Trophoblast cell (in vitro differentiated cells and primary cell): ENCODE measurements around the gene SUN2.

Source experiments
- DNase-seq, 2 donors: peaks; one replicate each; pipeline ENCODE4 v3.0.0-alpha.2; 2016
- H2AFZ ChIP-seq: 2 replicates; pipeline ENCODE4 v1.6.1; 2013; ENCODE audit warnings: low read length, moderate library complexity, mild to moderate bottlenecking; ENCODE audit not compliant: insufficient read depth, poor library complexity
- H2AK5ac ChIP-seq: 2 replicates; pipeline ENCODE4 v1.6.1; 2013; ENCODE audit warnings: mild to moderate bottlenecking, low read length
- H2BK120ac ChIP-seq: 2 replicates; pipeline ENCODE4 v1.6.1; 2013; ENCODE audit warnings: low read length, mild to moderate bottlenecking, moderate library complexity; ENCODE audit not compliant: insufficient read depth, poor library complexity
- H2BK12ac ChIP-seq: 2 replicates; pipeline ENCODE4 v1.6.1; 2013; ENCODE audit warnings: mild to moderate bottlenecking, low read length, moderate library complexity
- H2BK5ac ChIP-seq: 2 replicates; pipeline ENCODE4 v1.6.1; 2013; ENCODE audit warnings: low read length, low read depth, moderate library complexity, mild to moderate bottlenecking; ENCODE audit not compliant: poor library complexity
- H3K14ac ChIP-seq: 2 replicates; pipeline ENCODE4 v1.6.1; 2013; ENCODE audit warnings: mild to moderate bottlenecking, low read length
- H3K18ac ChIP-seq: 2 replicates; pipeline ENCODE4 v1.6.1; 2013; ENCODE audit warnings: mild to moderate bottlenecking, low read length
- H3K23ac ChIP-seq: 2 replicates; pipeline ENCODE4 v1.6.1; 2013; ENCODE audit warnings: low read length
- H3K27ac ChIP-seq: 2 replicates; pipeline ENCODE4 v1.5.1; 2013; ENCODE audit warnings: low read depth, mild to moderate bottlenecking, inconsistent platforms, low read length, moderate library complexity
- H3K27me3 ChIP-seq: 2 replicates; pipeline ENCODE4 v1.6.1; 2013; ENCODE audit warnings: inconsistent platforms, mild to moderate bottlenecking, low read length, moderate library complexity; ENCODE audit not compliant: insufficient read depth
- H3K36me3 ChIP-seq, 2 experiments: 1 replicate in 1 of 2; 2 replicates in 1 of 2; pipeline ENCODE4 v1.6.1; 2013; ENCODE audit warnings: low read length in 2 of 2, mild to moderate bottlenecking in 2 of 2, moderate library complexity in 1 of 2; ENCODE audit not compliant: insufficient read depth in 2 of 2, control insufficient read depth in 1 of 2
- H3K4ac ChIP-seq: 2 replicates; pipeline ENCODE4 v1.6.1; 2013; ENCODE audit warnings: low read depth, mild to moderate bottlenecking, low read length, moderate library complexity
- H3K4me1 ChIP-seq, 2 experiments: 1 replicate in 1 of 2; 2 replicates in 1 of 2; pipeline ENCODE4 v1.6.1; 2013; ENCODE audit warnings: low read length in 2 of 2, mild to moderate bottlenecking in 2 of 2, moderate library complexity in 1 of 2; ENCODE audit not compliant: insufficient read depth in 2 of 2, control insufficient read depth in 1 of 2
- H3K4me2 ChIP-seq: 2 replicates; pipeline ENCODE4 v1.6.1; 2013; ENCODE audit warnings: inconsistent platforms, mild to moderate bottlenecking, low read length, moderate library complexity
- H3K4me3 ChIP-seq: 2 replicates; pipeline ENCODE4 v1.5.1; 2013; ENCODE audit warnings: mild to moderate bottlenecking, low read depth, low read length, inconsistent platforms
- H3K79me1 ChIP-seq: one replicate; pipeline ENCODE4 v1.6.1; 2013; ENCODE audit warnings: low read length
- H3K79me2 ChIP-seq: 2 replicates; pipeline ENCODE4 v1.6.1; 2013; ENCODE audit warnings: low read length, mild to moderate bottlenecking; ENCODE audit not compliant: control insufficient read depth, insufficient read depth, poor library complexity
- H3K9ac ChIP-seq: 2 replicates; pipeline ENCODE4 v1.6.1; 2013; ENCODE audit warnings: mild to moderate bottlenecking, low read length
- H3K9me3 ChIP-seq: 2 replicates; pipeline ENCODE4 v1.6.1; 2013; ENCODE audit warnings: low read depth, mild to moderate bottlenecking, control low read depth, inconsistent platforms, low read length; ENCODE audit not compliant: insufficient read depth
- H4K12ac ChIP-seq: 2 replicates; pipeline ENCODE4 v1.6.1; 2013; ENCODE audit warnings: low read depth, mild to moderate bottlenecking, low read length, moderate library complexity
- H4K8ac ChIP-seq: 2 replicates; pipeline ENCODE4 v1.6.1; 2013; ENCODE audit warnings: low read depth, mild to moderate bottlenecking, low read length, moderate library complexity
- H4K91ac ChIP-seq: one replicate; pipeline ENCODE4 v1.6.1; 2013; ENCODE audit warnings: low read depth, mild to moderate bottlenecking, low read length, moderate library complexity
- WGBS: extraction: QIAGEN DNeasy Blood & Tissue Kit; methylation state at CpG from one replicate; pipeline ENCODE4 v1.1.7; 2013; ENCODE audit warnings: missing lambda C conversion rate; ENCODE audit not compliant: insufficient read length, insufficient coverage; ENCODE audit errors: extremely low coverage; 5-methylcytosine and 5-hydroxymethylcytosine counted together

SUN2 gene

DNA sequence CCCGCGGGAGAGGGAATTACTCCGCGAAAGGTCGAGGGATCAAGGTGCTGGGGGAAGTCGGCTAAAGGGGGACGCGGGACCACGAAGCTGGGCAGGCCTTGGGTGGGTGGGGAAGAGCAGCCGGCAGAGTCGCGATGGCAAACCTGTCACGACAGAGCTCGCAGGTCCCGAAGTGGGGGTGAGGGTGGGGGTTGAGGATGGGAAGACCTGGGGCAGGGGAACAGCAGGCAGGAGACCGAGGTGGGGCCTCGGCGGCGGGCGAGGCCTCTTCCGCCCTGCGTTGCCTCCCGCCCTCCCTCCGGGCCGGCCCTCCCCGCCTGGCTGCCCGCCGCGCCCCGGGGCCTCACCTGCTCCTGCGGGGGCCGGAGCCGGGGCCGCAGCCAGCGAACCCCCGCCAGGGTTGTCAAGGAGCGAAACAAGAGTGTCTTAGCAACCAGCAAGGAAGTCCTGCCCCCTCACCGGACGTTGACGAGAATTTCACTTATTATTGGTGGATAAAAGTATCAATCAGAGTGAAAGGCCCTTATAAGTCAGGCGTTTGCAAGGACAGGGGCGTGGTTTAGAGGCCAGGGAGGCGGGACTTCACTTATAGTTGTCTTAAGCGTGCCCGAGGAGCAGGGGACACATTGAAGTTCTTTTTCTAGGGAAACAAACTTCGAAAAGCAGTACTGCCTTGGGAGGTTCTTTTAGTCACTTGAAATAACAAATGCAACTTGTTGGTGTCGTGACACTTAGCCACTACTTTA, 38.1 kb upstream of the SUN2 start, which contains the start of gene DNAL4:
DNAL4 (minus strand) TSS at position 423 of the 746 bp plus-strand sequence. CDS start 11,412 bp downstream, outside the sequence.
- Histone ChIP-seq H3K9me3 (no peaks in the 10 kb centered on the region), H3K4ac (peak within 1 kb of the TSS; percentile 4), H3K79me2 (peaks cover 2% of the 10 kb centered on the region), H3K23ac (no peak within 1 kb of the TSS), H3K4me2 (peak within 1 kb of the TSS; percentile 84), H4K8ac (peak within 1 kb of the TSS; percentile 78), H3K79me1 (peaks cover 4% of the 10 kb centered on the region), H3K27me3 (peaks cover 2% of the 10 kb centered on the region), H3K9ac (peak within 1 kb of the TSS; percentile 78), H4K91ac (peak within 1 kb of the TSS; percentile 42), H2BK120ac (no peak within 1 kb of the TSS), H2AK5ac (no peak within 1 kb of the TSS), H3K4me3 (peak within 1 kb of the TSS; percentile 87), H2BK12ac (no peak within 1 kb of the TSS), H2BK5ac (peak within 1 kb of the TSS; percentile 11), H3K4me1 (peaks cover 0 to 4% of the 10 kb centered on the region in 2 experiments), H3K27ac (no peak within 1 kb of the TSS), H2AFZ (peak within 1 kb of the TSS; percentile 63), H3K14ac (peak within 1 kb of the TSS; percentile 22), H4K12ac (peak within 1 kb of the TSS; percentile 19), H3K18ac (no peak within 1 kb of the TSS), H3K36me3 (peaks cover 3 to 6% of the 10 kb centered on the region in 2 experiments)
- peak; percentile 94 to 99 for DNase-seq
- no CpG with 5 or more reads among the region's 47 CpGs for WGBS

DNA sequence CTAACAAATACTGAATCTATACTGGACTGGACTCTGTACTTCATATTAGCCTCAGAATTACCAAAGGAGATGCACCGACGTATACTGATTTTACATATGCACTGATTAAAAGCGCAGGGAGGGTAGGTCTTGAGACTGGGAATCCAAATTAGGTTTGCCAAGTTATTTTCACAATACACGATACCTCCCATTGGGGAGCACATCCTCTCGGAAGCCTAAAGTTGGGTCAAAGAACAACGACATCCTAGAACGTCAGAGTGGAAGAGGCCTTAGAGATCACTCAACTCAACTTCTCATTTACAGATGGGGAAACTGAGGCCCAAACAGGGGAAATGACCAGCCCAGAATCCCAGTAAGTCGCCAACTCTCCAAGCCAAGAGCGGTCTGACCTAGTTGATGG, 37.5 kb upstream of the SUN2 start:
- H3K14ac ChIP-seq, result peak overlapping the region; percentile 22
- peak overlapping the region; percentile 64 for H4K8ac ChIP-seq
- peaks cover 2% of the 10 kb centered on the region for H3K27me3 ChIP-seq
- H3K27ac ChIP-seq, result no peak overlapping the region
- H3K4me2 ChIP-seq, result peak overlapping the region; percentile 84
- H3K9ac ChIP-seq, result peak overlapping the region; percentile 78
- H4K12ac ChIP-seq, result peak overlapping the region; percentile 19
- no peak overlapping the region for H3K23ac ChIP-seq
- peaks cover 0 to 4% of the 10 kb centered on the region in 2 experiments for H3K4me1 ChIP-seq
- peaks cover 2% of the 10 kb centered on the region for H3K79me2 ChIP-seq
- no peak overlapping the region for H2BK12ac ChIP-seq
- no peak overlapping the region for H2AK5ac ChIP-seq
- peak in 1 of 2 donors; percentile 3 for DNase-seq
- no peaks in the 10 kb centered on the region for H3K9me3 ChIP-seq
- H3K36me3 ChIP-seq, result peaks cover 3 to 6% of the 10 kb centered on the region in 2 experiments
- no peak overlapping the region for H2BK5ac ChIP-seq
- peak overlapping the region; percentile 4 for H3K4ac ChIP-seq
- H4K91ac ChIP-seq, result peak overlapping the region; percentile 42
- peak overlapping the region; percentile 61 for H2AFZ ChIP-seq
- no CpG with 5 or more reads among the region's 9 CpGs for WGBS
- H2BK120ac ChIP-seq, result no peak overlapping the region
- H3K18ac ChIP-seq, result no peak overlapping the region
- peaks cover 4% of the 10 kb centered on the region for H3K79me1 ChIP-seq
- peak overlapping the region; percentile 87 for H3K4me3 ChIP-seq

DNA sequence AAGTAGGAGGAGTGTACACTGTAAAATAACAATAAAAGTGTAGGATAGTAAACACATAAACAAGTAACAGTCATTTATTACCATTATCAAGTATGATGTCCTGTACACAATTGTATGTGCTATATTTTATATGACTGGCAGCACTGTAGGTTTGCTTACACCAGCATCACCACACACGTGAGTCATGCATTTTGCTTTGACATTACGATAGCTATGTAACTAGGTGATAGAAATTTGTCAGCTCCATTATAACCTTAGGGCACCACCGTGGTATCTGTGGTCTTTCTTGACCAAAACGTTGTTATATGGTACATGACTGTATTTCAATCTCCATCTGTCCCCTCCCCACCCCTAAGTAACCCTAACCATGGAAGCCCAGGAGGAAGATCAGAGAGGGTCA, 37.0 kb upstream of the SUN2 start:
- H4K12ac ChIP-seq, result no peak overlapping the region
- no peak overlapping the region for H3K14ac ChIP-seq
- peaks cover 0 to 4% of the 10 kb centered on the region in 2 experiments for H3K4me1 ChIP-seq
- WGBS, result no CpG with 5 or more reads among the region's 4 CpGs
- no peak overlapping the region for H3K18ac ChIP-seq
- H2AFZ ChIP-seq, result no peak overlapping the region
- H4K91ac ChIP-seq, result no peak overlapping the region
- H3K4ac ChIP-seq, result no peak overlapping the region
- peaks cover 2% of the 10 kb centered on the region for H3K27me3 ChIP-seq
- H3K27ac ChIP-seq, result no peak overlapping the region
- no peaks in the 10 kb centered on the region for H3K9me3 ChIP-seq
- H4K8ac ChIP-seq, result no peak overlapping the region
- H2BK12ac ChIP-seq, result no peak overlapping the region
- peak overlapping the region; percentile 84 for H3K4me2 ChIP-seq
- peaks cover 2% of the 10 kb centered on the region for H3K79me2 ChIP-seq
- H3K36me3 ChIP-seq, result peaks cover 3 to 6% of the 10 kb centered on the region in 2 experiments
- no peak overlapping the region for H3K4me3 ChIP-seq
- no peak overlapping the region for H3K9ac ChIP-seq
- H3K23ac ChIP-seq, result no peak overlapping the region
- no peak overlapping the region for H2BK120ac ChIP-seq
- H3K79me1 ChIP-seq, result peaks cover 4% of the 10 kb centered on the region
- no peak overlapping the region for H2AK5ac ChIP-seq
- peak; percentile 5 to 47 for DNase-seq
- H2BK5ac ChIP-seq, result no peak overlapping the region

DNA sequence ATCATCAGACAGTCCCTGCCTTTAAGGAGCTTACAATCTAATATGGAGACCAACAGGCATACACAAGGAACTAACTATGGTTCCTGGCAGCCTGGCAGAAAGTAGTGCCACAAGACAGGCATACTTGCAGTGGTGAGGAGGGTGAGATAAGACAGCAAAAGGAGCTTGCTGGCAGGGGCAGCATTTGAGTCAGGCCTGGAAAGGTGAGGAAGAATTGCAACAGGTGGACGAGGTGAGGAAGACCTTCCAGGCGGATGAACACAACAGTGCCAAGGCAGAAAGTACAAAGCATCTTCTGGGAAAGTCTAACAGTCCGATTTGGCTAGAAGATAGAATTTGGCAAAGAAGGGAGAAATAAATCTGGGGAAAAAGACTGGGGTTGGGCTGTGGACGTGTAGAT, 33.8 kb upstream of the SUN2 start:
- Histone ChIP-seq H3K79me2 (peaks cover 2% of the 10 kb centered on the region), H2BK12ac (no peak overlapping the region), H2BK120ac (no peak overlapping the region), H4K12ac (no peak overlapping the region), H3K14ac (no peak overlapping the region), H3K27ac (no peak overlapping the region), H3K4me3 (no peak overlapping the region), H3K4me2 (no peak overlapping the region), H3K4ac (no peak overlapping the region), H2AK5ac (no peak overlapping the region), H3K23ac (no peak overlapping the region), H3K9me3 (no peaks in the 10 kb centered on the region), H2AFZ (no peak overlapping the region), H4K8ac (no peak overlapping the region), H3K4me1 (peaks cover 0 to 4% of the 10 kb centered on the region in 2 experiments), H4K91ac (no peak overlapping the region), H3K36me3 (peaks cover 3 to 6% of the 10 kb centered on the region in 2 experiments), H3K18ac (no peak overlapping the region), H3K79me1 (peaks cover 4% of the 10 kb centered on the region), H2BK5ac (no peak overlapping the region), H3K27me3 (no peaks in the 10 kb centered on the region), H3K9ac (no peak overlapping the region)
- DNase-seq, result no peak
- no CpG with 5 or more reads among the region's 4 CpGs for WGBS
